Activated CD4-positive, alpha-beta T cell treated with anti-CD3 and anti-CD28 coated beads for 4 hours (primary cell): Measurements from ENCODE around the gene ADPRHL1.

Experiments used
- DNase-seq, 2 donors: peaks; one replicate each; pipeline ENCODE4 v3.0.0-alpha.2; 2020

Gene ADPRHL1

GRCh38 chr13:113413178-113413897, 40.0 kb downstream of the ADPRHL1 start:
- DNase-seq, result no peak

GRCh38 chr13:113412440-113412839, 40.8 kb downstream of the ADPRHL1 start:
- no peak for DNase-seq

GRCh38 chr13:113411216-113412023, 41.9 kb downstream of the ADPRHL1 start:
- no peak for DNase-seq

GRCh38 chr13:113410472-113411201, 42.7 kb downstream of the ADPRHL1 start:
- no peak for DNase-seq

GRCh38 chr13:113408562-113408961, 44.7 kb downstream of the ADPRHL1 start:
- no peak for DNase-seq

GRCh38 chr13:113407531-113408393, 45.5 kb downstream of the ADPRHL1 start:
- no peak for DNase-seq

- no peak for DNase-seq
These were observed 46.2 kb downstream of the ADPRHL1 start for GRCh38 chr13:113407103-113407530.

GRCh38 chr13:113406321-113407102, 46.8 kb downstream of the ADPRHL1 start:
- no peak for DNase-seq

GRCh38 chr13:113405481-113406300, 47.6 kb downstream of the ADPRHL1 start:
- no peak for DNase-seq

- DNase-seq, result no peak
These were observed 48.4 kb downstream of the ADPRHL1 start for GRCh38 chr13:113404723-113405471.

- no peak for DNase-seq
These were observed 48.9 kb downstream of the ADPRHL1 start for GRCh38 chr13:113404366-113404722.

- no peak for DNase-seq
These were observed 49.8 kb downstream of the ADPRHL1 start for GRCh38 chr13:113403255-113404104.

GRCh38 chr13:113402471-113403254, 50.6 kb downstream of the ADPRHL1 start:
- no peak for DNase-seq

GRCh38 chr13:113401452-113402415, 51.6 kb downstream of the ADPRHL1 start:
- no peak for DNase-seq

GRCh38 chr13:113400621-113401451, 52.5 kb downstream of the ADPRHL1 start:
- no peak for DNase-seq

GRCh38 chr13:113399755-113400149, 53.5 kb downstream of the ADPRHL1 start:
- no peak for DNase-seq
